ENCODE results near the gene ASCC2. TPM values are rescaled to one million over a fixed set of nuclear protein-coding genes. Genes with fewer than 3 reads are reported as not detected.
A peak's percentile ranks its signal among the peaks of the same experiment; 100 is the strongest.

The ASCC2 gene
- polyA plus RNA-seq (2013, experiment 1 of 2): 42.2 TPM
- 39.2 TPM for polyA plus RNA-seq (2013, experiment 2 of 2)

- Histone ChIP-seq H3K4me3 (ENCODE audit: extremely low read depth, insufficient read depth, low read length, poor library complexity, severe bottlenecking) (peak within 1 kb of the TSS; percentile 95), H3K4me1 (ENCODE audit: control insufficient read depth, insufficient read depth, low read length, poor library complexity, severe bottlenecking) (peaks cover 16% of the 10 kb centered on the region), H3K27ac (ENCODE audit: low read depth, low read length, severe bottlenecking) (peak within 1 kb of the TSS; percentile 53), H3K9me3 (ENCODE audit: control insufficient read depth, low read length) (no peaks in the 10 kb centered on the region), H3K36me3 (ENCODE audit: control insufficient read depth, insufficient read depth, low read length) (peaks cover 20% of the 10 kb centered on the region)
- WGBS, 2 experiments (ENCODE audit: insufficient coverage in 2 of 2): 0 to 3% methylated on average over 37 to 52 of the region's 54 CpGs
Measured at GRCh38 chr22:29837741-29838598, at the start of gene ASCC2. ASCC2 (minus strand) TSS chr22:29838274; CDS start chr22:29832325, 5,949 bp downstream.

- WGBS, 2 experiments (ENCODE audit: insufficient coverage in 2 of 2): 83 to 96% methylated on average over 2 of the region's 2 CpGs
- Histone ChIP-seq H3K36me3 (ENCODE audit: control insufficient read depth, insufficient read depth, low read length) (peaks cover 4% of the 10 kb centered on the region), H3K9me3 (ENCODE audit: control insufficient read depth, low read length) (no peaks in the 10 kb centered on the region), H3K27ac (ENCODE audit: low read depth, low read length, severe bottlenecking) (no peak overlapping the region), H3K4me1 (ENCODE audit: control insufficient read depth, insufficient read depth, low read length, poor library complexity, severe bottlenecking) (peaks cover 9% of the 10 kb centered on the region), H3K4me3 (ENCODE audit: extremely low read depth, insufficient read depth, low read length, poor library complexity, severe bottlenecking) (no peak overlapping the region)
Measured at GRCh38 chr22:29887358-29887757, 49.3 kb upstream of the ASCC2 start.

GRCh38 chr22:29886596-29886995, 48.5 kb upstream of the ASCC2 start:
- Histone ChIP-seq H3K27ac (ENCODE audit: low read depth, low read length, severe bottlenecking) (no peak overlapping the region), H3K4me3 (ENCODE audit: extremely low read depth, insufficient read depth, low read length, poor library complexity, severe bottlenecking) (no peak overlapping the region), H3K4me1 (ENCODE audit: control insufficient read depth, insufficient read depth, low read length, poor library complexity, severe bottlenecking) (peaks cover 9% of the 10 kb centered on the region), H3K36me3 (ENCODE audit: control insufficient read depth, insufficient read depth, low read length) (peaks cover 4% of the 10 kb centered on the region), H3K9me3 (ENCODE audit: control insufficient read depth, low read length) (no peaks in the 10 kb centered on the region)
- WGBS, 2 experiments (ENCODE audit: insufficient coverage in 2 of 2): 100% methylated on average over 1 of the region's 1 CpG

GRCh38 chr22:29885610-29886009, 47.5 kb upstream of the ASCC2 start:
- Histone ChIP-seq H3K27ac (ENCODE audit: low read depth, low read length, severe bottlenecking) (no peak overlapping the region), H3K4me1 (ENCODE audit: control insufficient read depth, insufficient read depth, low read length, poor library complexity, severe bottlenecking) (peaks cover 9% of the 10 kb centered on the region), H3K9me3 (ENCODE audit: control insufficient read depth, low read length) (no peaks in the 10 kb centered on the region), H3K36me3 (ENCODE audit: control insufficient read depth, insufficient read depth, low read length) (peaks cover 4% of the 10 kb centered on the region), H3K4me3 (ENCODE audit: extremely low read depth, insufficient read depth, low read length, poor library complexity, severe bottlenecking) (no peak overlapping the region)
- WGBS, 2 experiments (ENCODE audit: insufficient coverage in 2 of 2): 54 to 63% methylated on average over 3 to 4 of the region's 4 CpGs

- WGBS, 2 experiments (ENCODE audit: insufficient coverage in 2 of 2): 2 to 20% methylated on average over 5 to 13 of the region's 14 CpGs
- H3K27ac ChIP-seq (ENCODE audit: low read depth, low read length, severe bottlenecking): peak overlapping the region; percentile 98
- peaks cover 9% of the 10 kb centered on the region for H3K4me1 ChIP-seq (ENCODE audit: control insufficient read depth, insufficient read depth, low read length, poor library complexity, severe bottlenecking)
- no peaks in the 10 kb centered on the region for H3K9me3 ChIP-seq (ENCODE audit: control insufficient read depth, low read length)
- H3K36me3 ChIP-seq (ENCODE audit: control insufficient read depth, insufficient read depth, low read length): peaks cover 4% of the 10 kb centered on the region
- peak overlapping the region; percentile 84 for H3K4me3 ChIP-seq (ENCODE audit: extremely low read depth, insufficient read depth, low read length, poor library complexity, severe bottlenecking)
Measured at GRCh38 chr22:29883775-29884097, 45.7 kb upstream of the ASCC2 start.

GRCh38 chr22:29883045-29883774, 45.1 kb upstream of the ASCC2 start, which contains the start of gene MTMR3:
MTMR3 (plus strand) TSS chr22:29883174; CDS start chr22:29971060, 87,886 bp downstream.
- Histone ChIP-seq H3K4me1 (ENCODE audit: control insufficient read depth, insufficient read depth, low read length, poor library complexity, severe bottlenecking) (peaks cover 9% of the 10 kb centered on the region), H3K4me3 (ENCODE audit: extremely low read depth, insufficient read depth, low read length, poor library complexity, severe bottlenecking) (peak within 1 kb of the TSS; percentile 84), H3K9me3 (ENCODE audit: control insufficient read depth, low read length) (no peaks in the 10 kb centered on the region), H3K27ac (ENCODE audit: low read depth, low read length, severe bottlenecking) (peak within 1 kb of the TSS; percentile 98), H3K36me3 (ENCODE audit: control insufficient read depth, insufficient read depth, low read length) (peaks cover 4% of the 10 kb centered on the region)
- 1% methylated on average over 42 to 56 of the region's 82 CpGs for WGBS, 2 experiments (ENCODE audit: insufficient coverage in 2 of 2)

- H3K4me1 ChIP-seq (ENCODE audit: control insufficient read depth, insufficient read depth, low read length, poor library complexity, severe bottlenecking): peaks cover 9% of the 10 kb centered on the region
- 3 to 6% methylated on average over 5 of the region's 5 CpGs for WGBS, 2 experiments (ENCODE audit: insufficient coverage in 2 of 2)
- H3K27ac ChIP-seq (ENCODE audit: low read depth, low read length, severe bottlenecking): peak overlapping the region; percentile 98
- no peaks in the 10 kb centered on the region for H3K9me3 ChIP-seq (ENCODE audit: control insufficient read depth, low read length)
- H3K4me3 ChIP-seq (ENCODE audit: extremely low read depth, insufficient read depth, low read length, poor library complexity, severe bottlenecking): peak overlapping the region; percentile 84
- peaks cover 4% of the 10 kb centered on the region for H3K36me3 ChIP-seq (ENCODE audit: control insufficient read depth, insufficient read depth, low read length)
Measured at GRCh38 chr22:29882716-29883044, 44.6 kb upstream of the ASCC2 start.

- Histone ChIP-seq H3K36me3 (ENCODE audit: control insufficient read depth, insufficient read depth, low read length) (no peaks in the 10 kb centered on the region), H3K27ac (ENCODE audit: low read depth, low read length, severe bottlenecking) (no peak overlapping the region), H3K9me3 (ENCODE audit: control insufficient read depth, low read length) (no peaks in the 10 kb centered on the region), H3K4me1 (ENCODE audit: control insufficient read depth, insufficient read depth, low read length, poor library complexity, severe bottlenecking) (no peaks in the 10 kb centered on the region), H3K4me3 (ENCODE audit: extremely low read depth, insufficient read depth, low read length, poor library complexity, severe bottlenecking) (no peak overlapping the region)
- 98 to 100% methylated on average over 4 of the region's 5 CpGs for WGBS, 2 experiments (ENCODE audit: insufficient coverage in 2 of 2)
Measured at GRCh38 chr22:29879753-29880152, 41.7 kb upstream of the ASCC2 start.

GRCh38 chr22:29877620-29878019, 39.5 kb upstream of the ASCC2 start:
- 85% methylated on average over 2 of the region's 2 CpGs; no CpG with 5 or more reads in 1 of the 2 experiments for WGBS, 2 experiments (ENCODE audit: insufficient coverage in 2 of 2)
- H3K9me3 ChIP-seq (ENCODE audit: control insufficient read depth, low read length): no peaks in the 10 kb centered on the region
- H3K27ac ChIP-seq (ENCODE audit: low read depth, low read length, severe bottlenecking): no peak overlapping the region
- H3K4me3 ChIP-seq (ENCODE audit: extremely low read depth, insufficient read depth, low read length, poor library complexity, severe bottlenecking): no peak overlapping the region
- no peaks in the 10 kb centered on the region for H3K36me3 ChIP-seq (ENCODE audit: control insufficient read depth, insufficient read depth, low read length)
- no peaks in the 10 kb centered on the region for H3K4me1 ChIP-seq (ENCODE audit: control insufficient read depth, insufficient read depth, low read length, poor library complexity, severe bottlenecking)

GRCh38 chr22:29873943-29874342, 35.9 kb upstream of the ASCC2 start:
- WGBS, 2 experiments (ENCODE audit: insufficient coverage in 2 of 2): no CpG with 5 or more reads among the region's 2 CpGs
- Histone ChIP-seq H3K4me3 (ENCODE audit: extremely low read depth, insufficient read depth, low read length, poor library complexity, severe bottlenecking) (no peak overlapping the region), H3K27ac (ENCODE audit: low read depth, low read length, severe bottlenecking) (no peak overlapping the region), H3K9me3 (ENCODE audit: control insufficient read depth, low read length) (no peaks in the 10 kb centered on the region), H3K4me1 (ENCODE audit: control insufficient read depth, insufficient read depth, low read length, poor library complexity, severe bottlenecking) (no peaks in the 10 kb centered on the region), H3K36me3 (ENCODE audit: control insufficient read depth, insufficient read depth, low read length) (no peaks in the 10 kb centered on the region)

All from mesodermal cell (in vitro differentiated cells).